Neutrophil (primary cell): ENCODE results near the gene TRIM72.
A peak's percentile ranks its signal among the peaks of the same experiment; 100 is the strongest.

Experiments used
- H3K27ac ChIP-seq: fragments of 200-600 bp; sonication (generic); 2 replicates; pipeline ENCODE4 v1.5.1; 2016; ENCODE audit warnings: mild to moderate bottlenecking, moderate library complexity
- H3K27me3 ChIP-seq: fragments of 200-600 bp; sonication (generic); 2 replicates; pipeline ENCODE4 v1.6.0; 2016; ENCODE audit warnings: mild to moderate bottlenecking
- H3K36me3 ChIP-seq: fragments of 200-600 bp; sonication (generic); 2 replicates; pipeline ENCODE4 v1.5.1; 2017
- H3K4me1 ChIP-seq, 2 experiments: fragments of 200-600 bp in 1 of 2; sonication (generic) in 1 of 2; 1 replicate in 1 of 2; 2 replicates in 1 of 2; pipeline versions ENCODE4 v1.5.1 to v1.6.1; 2013 to 2016; ENCODE audit warnings: low read depth in 1 of 2, low read length in 1 of 2, mild to moderate bottlenecking in 1 of 2, moderate library complexity in 1 of 2; ENCODE audit not compliant: control insufficient read depth in 1 of 2, insufficient read depth in 1 of 2
- H3K4me3 ChIP-seq, 2 experiments: fragments of 200-600 bp in 1 of 2; sonication (generic) in 1 of 2; 1 replicate in 1 of 2; 2 replicates in 1 of 2; pipeline ENCODE4 v1.5.1; 2013 to 2016; ENCODE audit warnings: low read depth in 1 of 2, low read length in 1 of 2, mild to moderate bottlenecking in 1 of 2, moderate library complexity in 1 of 2
- H3K9me3 ChIP-seq: fragments of 200-600 bp; sonication (generic); 2 replicates; pipeline ENCODE4 v1.5.1; 2016
- CTCF ChIP-seq: fragments of 200-600 bp; sonication (generic); IDR thresholded peaks from 2 replicates; pipeline ENCODE4 v1.5.1; 2016; ENCODE audit warnings: antibody characterized with exemption

Gene TRIM72

DNA sequence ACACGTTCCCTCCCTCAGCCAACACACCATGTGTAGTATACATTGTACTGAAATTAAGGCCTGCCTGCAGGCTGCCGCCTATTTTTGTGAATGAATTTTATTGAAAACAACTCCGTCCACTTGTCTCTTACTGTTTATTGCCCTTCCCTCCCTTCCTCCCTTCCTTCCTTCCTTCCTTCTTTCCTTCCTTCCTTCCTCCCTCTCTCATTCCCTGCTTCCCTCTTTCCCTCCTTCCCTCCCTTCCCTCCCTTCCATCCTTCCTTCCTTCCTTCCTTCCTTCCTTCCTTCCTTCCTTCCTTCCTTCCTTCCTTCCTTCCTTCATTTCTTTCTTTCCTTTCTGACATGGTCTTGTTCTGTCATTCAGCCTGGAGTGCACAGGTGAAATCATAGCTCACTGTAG, 48.2 kb downstream of the TRIM72 start:
- Histone ChIP-seq H3K9me3 (no peaks in the 10 kb centered on the region), H3K27me3 (no peaks in the 10 kb centered on the region), H3K4me1 (peaks cover 84 to 87% of the 10 kb centered on the region in 2 experiments), H3K36me3 (peaks cover 33% of the 10 kb centered on the region), H3K27ac (peak overlapping the region; percentile 88), H3K4me3 (peak overlapping the region; percentile 84 to 87)
- TF ChIP-seq CTCF, result no peak

- Histone ChIP-seq H3K4me1 (peaks cover 52 to 55% of the 10 kb centered on the region in 2 experiments), H3K36me3 (peaks cover 67% of the 10 kb centered on the region), H3K4me3 (no peak overlapping the region), H3K27ac (peak overlapping the region; percentile 67), H3K9me3 (no peaks in the 10 kb centered on the region), H3K27me3 (no peaks in the 10 kb centered on the region)
- no peak for TF ChIP-seq CTCF
These were observed 51.7 kb downstream of the TRIM72 start for GRCh38 chr16:31265329-31266245.

DNA sequence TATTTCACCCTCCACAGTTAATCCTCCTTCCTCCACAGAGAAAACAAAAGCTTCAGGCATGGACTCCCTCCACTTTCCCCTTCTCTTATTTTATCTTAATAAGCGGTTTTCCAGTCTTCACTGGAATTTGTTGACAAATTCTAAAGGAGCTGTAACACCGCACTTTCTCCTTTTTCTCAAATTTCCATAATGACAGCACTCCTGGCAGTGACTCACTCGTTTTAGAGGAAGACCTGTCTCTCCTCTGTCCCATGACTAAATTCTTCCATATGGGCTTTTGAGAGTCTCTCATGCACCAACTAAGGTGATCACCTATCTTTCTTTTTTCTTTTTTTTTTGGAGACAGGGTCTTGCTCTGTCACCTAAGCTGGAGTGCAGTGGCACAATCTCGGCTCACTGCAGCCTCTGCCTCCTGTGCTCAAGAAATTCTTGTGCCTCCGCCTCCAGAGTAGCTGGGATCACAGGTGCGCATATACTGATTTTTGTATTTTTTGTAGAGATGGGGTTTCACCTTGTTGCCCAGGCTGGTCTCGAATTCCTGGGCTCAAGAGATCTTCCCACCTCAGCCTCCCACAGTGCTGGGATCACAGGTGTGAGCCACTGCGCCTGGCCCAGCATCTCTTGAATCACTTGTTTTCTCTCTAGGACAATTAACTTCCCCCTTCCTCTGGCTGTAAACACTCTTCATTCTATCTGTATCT, 53.6 kb downstream of the TRIM72 start:
- Histone ChIP-seq H3K27me3 (no peaks in the 10 kb centered on the region), H3K4me3 (no peak overlapping the region)
- TF ChIP-seq CTCF, result no peak

DNA sequence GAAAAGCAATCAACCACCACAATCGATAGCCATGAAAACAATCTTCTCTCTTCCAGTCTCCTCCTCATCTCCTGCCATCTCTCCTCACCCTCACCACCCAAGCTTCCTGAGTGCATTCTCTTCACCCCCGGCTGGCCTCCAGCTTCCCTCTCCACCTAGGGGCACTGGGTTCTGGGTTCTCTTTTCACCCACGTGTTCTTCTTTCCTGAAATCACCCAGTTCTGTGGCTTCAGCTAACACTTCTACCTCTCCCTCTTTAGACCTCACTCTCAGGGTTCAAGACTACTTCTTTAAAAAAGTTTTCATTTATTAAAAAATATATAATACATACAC, 54.1 kb downstream of the TRIM72 start:
- Histone ChIP-seq H3K4me3 (no peak overlapping the region), H3K36me3 (peaks cover 89% of the 10 kb centered on the region), H3K27ac (peak overlapping the region; percentile 30), H3K4me1 (peaks cover 28 to 31% of the 10 kb centered on the region in 2 experiments), H3K9me3 (no peaks in the 10 kb centered on the region), H3K27me3 (no peaks in the 10 kb centered on the region)
- no peak for TF ChIP-seq CTCF

More for the DNA sequence above, 53.6 kb downstream of the TRIM72 start:
- Histone ChIP-seq H3K27ac (peak overlapping the region; percentile 30), H3K4me1 (peaks cover 33 to 36% of the 10 kb centered on the region in 2 experiments), H3K9me3 (no peaks in the 10 kb centered on the region), H3K36me3 (peaks cover 84% of the 10 kb centered on the region)

- peaks cover 94% of the 10 kb centered on the region for H3K36me3 ChIP-seq
- H3K9me3 ChIP-seq, result no peaks in the 10 kb centered on the region
- no peaks in the 10 kb centered on the region for H3K27me3 ChIP-seq
- H3K4me3 ChIP-seq, result no peak overlapping the region
- peak overlapping the region; percentile 57 for H3K27ac ChIP-seq
- peaks cover 21 to 24% of the 10 kb centered on the region in 2 experiments for H3K4me1 ChIP-seq
- no peak for TF ChIP-seq CTCF
These were observed 55.0 kb downstream of the TRIM72 start for GRCh38 chr16:31268891-31269290.
